Gastroesophageal sphincter (tissue), 4 donors: ENCODE results near the gene GMFB. TPM values are rescaled to one million over a fixed set of nuclear protein-coding genes. Genes with fewer than 3 reads are reported as not detected.

ENCODE experiments used
- ATAC-seq: fragments of 150-250 bp; one replicate; pipeline ENCODE4 v1.9.1; 2016; ENCODE audit warnings: mild to moderate bottlenecking, moderate library complexity
- H3K27ac ChIP-seq, 4 donors: fragments of 200-600 bp; sonication (generic) in 3 of 4; 1 replicate in 3 of 4; 2 replicates in 1 of 4; pipeline ENCODE4 v1.5.1; 2016 to 2019
- H3K27me3 ChIP-seq: fragments of 200-600 bp; sonication (generic); one replicate; pipeline ENCODE4 v1.5.1; 2019
- H3K36me3 ChIP-seq, 2 donors: fragments of 200-600 bp; sonication (generic); one replicate each; pipeline ENCODE4 v1.5.1; 2019; ENCODE audit warnings: control low read depth in 1 of 2
- H3K4me1 ChIP-seq, 3 donors: fragments of 200-600 bp; sonication (generic); 1 replicate in 2 of 3; 2 replicates in 1 of 3; pipeline ENCODE4 v1.5.1; 2016 to 2019; ENCODE audit warnings: control low read depth in 2 of 3
- H3K4me3 ChIP-seq, 2 donors: fragments of 200-600 bp; sonication (generic); one replicate each; pipeline ENCODE4 v1.5.1; 2019; ENCODE audit warnings: mild to moderate bottlenecking in 1 of 2, moderate library complexity in 1 of 2
- H3K9me3 ChIP-seq, 3 donors: fragments of 200-600 bp; sonication (generic); one replicate each; pipeline ENCODE4 v1.5.1; 2017 to 2019; ENCODE audit warnings: control low read depth in 2 of 3
- EP300 ChIP-seq: sonication (generic); formaldehyde crosslinking; IDR thresholded peaks from one replicate; pipeline ENCODE4 v1.6.1; 2017; ENCODE audit warnings: antibody characterized with exemption, mild to moderate bottlenecking
- POLR2A ChIP-seq, 2 donors: fragments of 450-650 bp; IDR thresholded peaks; one replicate each; pipeline ENCODE4 v1.6.1; 2017; ENCODE audit warnings: antibody characterized with exemption in 2 of 2, mild to moderate bottlenecking in 2 of 2, moderate library complexity in 1 of 2
- POLR2AphosphoS5 ChIP-seq: sonication (generic); formaldehyde crosslinking; IDR thresholded peaks from one replicate; pipeline ENCODE4 v1.6.1; 2017; ENCODE audit warnings: antibody characterized with exemption
- WGBS, 2 donors: methylation state at CpG; one replicate each; pipeline ENCODE4 v1.1.5; 2018; ENCODE audit warnings: low coverage in 1 of 2; 5-methylcytosine and 5-hydroxymethylcytosine counted together
- total RNA-seq, 4 donors: library from RNA; depleted of rRNA; stranded (reverse); fragments of >200 nt; gene quantifications; one replicate each; pipeline ENCODE4 v1.1.0, GENCODE V29; 2016
- TF ChIP-seq, protein P1 (sequence below), 4 experiments: fragments of 200-600 bp in 2 of 4; fragments of 450-650 bp in 2 of 4; sonication (generic) in 1 of 4; IDR thresholded peaks; one replicate each; pipeline ENCODE4 v1.5.1; 2017 to 2019; ENCODE audit warnings: antibody characterized with exemption in 4 of 4, mild to moderate bottlenecking in 2 of 4, moderate library complexity in 2 of 4

The GMFB gene
- total RNA-seq, 4 donors from 2014 or later, result 40.0 to 43.7 (median 42.3) TPM

GRCh38 chr14:54487771-54488170 is 1.0 kb downstream of the GMFB start:
- H3K4me1 ChIP-seq, result peaks cover 0 to 57% (median 8%) of the 10 kb centered on the region in 3 donors
- peaks cover 0 to 7% of the 10 kb centered on the region in 2 donors for H3K36me3 ChIP-seq
- peak overlapping the region in 3 of 4 donors; percentile 93 to 96 (median 95) for H3K27ac ChIP-seq
- ATAC-seq, result no peak
- TF ChIP-seq POLR2AphosphoS5 (peak; percentile 7), EP300 (no peak)
- no peaks in the 10 kb centered on the region for H3K9me3 ChIP-seq
- H3K4me3 ChIP-seq, result peak overlapping the region; percentile 77 to 84
- H3K27me3 ChIP-seq, result no peaks in the 10 kb centered on the region
- 27 to 34% methylated on average over 4 of the region's 4 CpGs for WGBS, 2 donors

GRCh38 chr14:54486685-54487084 is 2.1 kb downstream of the GMFB start:
- TF ChIP-seq POLR2AphosphoS5 (no peak), POLR2A (IDR thresholded peaks at IDR 0.05) (no peak), EP300 (no peak)
- TF ChIP-seq, protein P1, sequence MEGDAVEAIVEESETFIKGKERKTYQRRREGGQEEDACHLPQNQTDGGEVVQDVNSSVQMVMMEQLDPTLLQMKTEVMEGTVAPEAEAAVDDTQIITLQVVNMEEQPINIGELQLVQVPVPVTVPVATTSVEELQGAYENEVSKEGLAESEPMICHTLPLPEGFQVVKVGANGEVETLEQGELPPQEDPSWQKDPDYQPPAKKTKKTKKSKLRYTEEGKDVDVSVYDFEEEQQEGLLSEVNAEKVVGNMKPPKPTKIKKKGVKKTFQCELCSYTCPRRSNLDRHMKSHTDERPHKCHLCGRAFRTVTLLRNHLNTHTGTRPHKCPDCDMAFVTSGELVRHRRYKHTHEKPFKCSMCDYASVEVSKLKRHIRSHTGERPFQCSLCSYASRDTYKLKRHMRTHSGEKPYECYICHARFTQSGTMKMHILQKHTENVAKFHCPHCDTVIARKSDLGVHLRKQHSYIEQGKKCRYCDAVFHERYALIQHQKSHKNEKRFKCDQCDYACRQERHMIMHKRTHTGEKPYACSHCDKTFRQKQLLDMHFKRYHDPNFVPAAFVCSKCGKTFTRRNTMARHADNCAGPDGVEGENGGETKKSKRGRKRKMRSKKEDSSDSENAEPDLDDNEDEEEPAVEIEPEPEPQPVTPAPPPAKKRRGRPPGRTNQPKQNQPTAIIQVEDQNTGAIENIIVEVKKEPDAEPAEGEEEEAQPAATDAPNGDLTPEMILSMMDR (IDR thresholded peaks at IDR 0.05), result no peak
- no peak for ATAC-seq
- no peak overlapping the region for H3K27ac ChIP-seq
- H3K27me3 ChIP-seq, result no peaks in the 10 kb centered on the region
- peaks cover 0 to 65% (median 8%) of the 10 kb centered on the region in 3 donors for H3K4me1 ChIP-seq
- H3K4me3 ChIP-seq, result no peak overlapping the region
- H3K9me3 ChIP-seq, result no peaks in the 10 kb centered on the region
- 82 to 93% methylated on average over 1 of the region's 1 CpG for WGBS, 2 donors
- peaks cover 0 to 18% of the 10 kb centered on the region in 2 donors for H3K36me3 ChIP-seq

GRCh38 chr14:54483846-54484245 is 4.9 kb downstream of the GMFB start:
- TF ChIP-seq POLR2AphosphoS5, result no peak
- TF ChIP-seq EP300, result no peak
- TF ChIP-seq POLR2A (IDR thresholded peaks at IDR 0.05), result no peak
- TF ChIP-seq, protein P1 (IDR thresholded peaks at IDR 0.05), result no peak
- H3K4me1 ChIP-seq, result peaks cover 0 to 57% (median 3%) of the 10 kb centered on the region in 3 donors
- peaks cover 0 to 31% of the 10 kb centered on the region in 2 donors for H3K36me3 ChIP-seq
- ATAC-seq, result no peak
- no peak overlapping the region for H3K4me3 ChIP-seq
- H3K9me3 ChIP-seq, result no peaks in the 10 kb centered on the region
- no peaks in the 10 kb centered on the region for H3K27me3 ChIP-seq
- no peak overlapping the region for H3K27ac ChIP-seq

DNA sequence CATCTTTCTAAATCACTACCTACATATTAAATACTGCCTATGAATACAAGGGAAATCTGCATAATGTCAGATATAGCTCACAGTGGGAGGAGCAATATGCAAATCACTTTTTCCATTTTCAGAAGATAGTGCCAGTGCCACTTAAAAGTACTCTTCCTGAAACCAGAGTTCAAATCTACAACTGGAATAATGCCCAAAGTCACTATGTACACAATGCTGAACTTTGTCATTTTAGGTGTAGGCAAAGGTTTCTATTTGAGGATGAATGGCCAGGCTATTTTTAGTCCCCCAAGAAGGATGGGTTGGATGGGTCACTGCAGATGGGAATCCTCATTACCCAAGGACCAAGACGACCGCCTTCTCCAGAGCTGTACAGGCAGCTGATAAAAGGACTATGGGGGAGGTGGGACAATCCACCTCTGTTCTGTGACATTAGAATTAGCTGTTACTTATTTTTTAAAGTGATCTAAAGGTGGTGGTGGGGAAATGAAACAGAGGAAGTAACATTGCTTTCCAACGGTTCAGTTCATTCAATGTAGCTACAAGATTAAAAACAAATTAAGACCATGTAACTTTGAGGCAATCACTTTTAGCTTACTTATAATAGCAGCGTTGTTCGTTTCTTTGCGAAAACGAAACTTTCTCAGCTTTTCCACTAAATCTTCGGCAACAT is 5.6 kb downstream of the GMFB start:
- Histone ChIP-seq H3K27ac (no peak overlapping the region), H3K4me3 (no peak overlapping the region), H3K4me1 (peaks cover 0 to 56% (median 3%) of the 10 kb centered on the region in 3 donors), H3K27me3 (no peaks in the 10 kb centered on the region), H3K9me3 (no peaks in the 10 kb centered on the region), H3K36me3 (peaks cover 0 to 37% of the 10 kb centered on the region in 2 donors)
- no peak for TF ChIP-seq EP300
- TF ChIP-seq, protein P1 (IDR thresholded peaks at IDR 0.05), result no peak
- no peak for TF ChIP-seq POLR2A (IDR thresholded peaks at IDR 0.05)
- no peak for TF ChIP-seq POLR2AphosphoS5
- no peak for ATAC-seq
- 74 to 75% methylated on average over 6 to 8 of the region's 8 CpGs for WGBS, 2 donors

DNA sequence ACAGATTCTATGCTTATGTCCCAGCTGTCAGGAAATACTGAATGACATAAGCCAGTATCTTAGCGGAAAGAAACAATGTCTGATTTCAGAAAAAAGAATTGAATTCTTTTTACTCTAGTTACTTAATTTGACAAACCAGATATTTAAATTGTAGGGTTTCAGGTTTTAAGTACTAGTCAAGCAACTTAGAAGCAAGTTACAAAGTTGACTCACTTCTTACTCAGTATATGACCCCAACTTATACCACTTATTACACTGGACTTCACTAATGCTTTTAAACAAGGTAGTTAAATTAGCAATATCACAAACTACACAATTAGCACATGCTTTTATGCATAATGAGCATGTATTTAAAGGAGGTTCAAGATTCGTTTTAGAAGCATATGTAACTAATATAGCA is 7.1 kb downstream of the GMFB start:
- TF ChIP-seq EP300 (no peak), POLR2AphosphoS5 (no peak), POLR2A (IDR thresholded peaks at IDR 0.05) (no peak)
- TF ChIP-seq, protein P1 (IDR thresholded peaks at IDR 0.05), result no peak
- Histone ChIP-seq H3K4me3 (no peak overlapping the region), H3K27me3 (no peaks in the 10 kb centered on the region), H3K27ac (no peak overlapping the region), H3K9me3 (no peaks in the 10 kb centered on the region), H3K4me1 (peaks cover 0 to 41% (median 0%) of the 10 kb centered on the region in 3 donors), H3K36me3 (peaks cover 0 to 37% of the 10 kb centered on the region in 2 donors)
- ATAC-seq, result no peak
- WGBS, 2 donors, result 89 to 95% methylated on average over 2 of the region's 2 CpGs
